Endometrial microvascular endothelial cells (primary cell): Measurements from ENCODE around the gene SLC39A1. TPM values are rescaled to one million over a fixed set of nuclear protein-coding genes. Genes with fewer than 3 reads are reported as not detected.

Source experiments
- in situ Hi-C: cut with HindIII; loops from 2 replicates; pipeline ENCODE4 v1.10.0; 2017; ENCODE audit warnings: low sequenced_read_pairs, low pct_unique_long_range_greater_than_20kb; ENCODE audit errors: inconsistent ontology term
- total RNA-seq: library from RNA; depleted of rRNA; stranded (reverse); fragments of >200 nt; gene quantifications from one replicate; pipeline ENCODE4 v1.2.3, GENCODE V29; 2015; ENCODE audit errors: inconsistent ontology term

SLC39A1 gene
- total RNA-seq, 1 donor from 2014 or later: 108 TPM

GRCh38 chr1:153978274-153978909 lies 15.1 kb upstream of the SLC39A1 start:
- in situ Hi-C loops: no loop called here

- in situ Hi-C loops: no loop called here
Measured at GRCh38 chr1:153977250-153978240, 14.2 kb upstream of the SLC39A1 start, which contains the start of gene JTB. TSS of gene JTB (minus strand) at chr1:153977674. CDS start at chr1:153977252, 422 bp downstream.

- in situ Hi-C loops: no loop called here
Measured at GRCh38 chr1:153976819-153977249, 13.5 kb upstream of the SLC39A1 start.

- in situ Hi-C loops: no loop called here
Measured at GRCh38 chr1:153973525-153973924, 10.2 kb upstream of the SLC39A1 start.

GRCh38 chr1:153973071-153973470 lies 9.7 kb upstream of the SLC39A1 start:
- in situ Hi-C loops: no loop called here

- in situ Hi-C loops: no loop called here
Measured at GRCh38 chr1:153970346-153970745, 7.0 kb upstream of the SLC39A1 start.

- in situ Hi-C loops: loop anchor here (10.0 kb wide), 1 partner anchor 154 kb away; no protein-coding TSS in a partner anchor
Measured at GRCh38 chr1:153968972-153969371, 5.6 kb upstream of the SLC39A1 start.

GRCh38 chr1:153968408-153968807 lies 5.1 kb upstream of the SLC39A1 start:
- in situ Hi-C loops: loop anchor here (10.0 kb wide), 1 partner anchor 154 kb away; no protein-coding TSS in a partner anchor

- in situ Hi-C loops: loop anchor here (10.0 kb wide), 1 partner anchor 153 kb away; no protein-coding TSS in a partner anchor
Measured at GRCh38 chr1:153968000-153968363, 4.6 kb upstream of the SLC39A1 start.

- in situ Hi-C loops: loop anchor here (10.0 kb wide), 1 partner anchor 153 kb away; no protein-coding TSS in a partner anchor
Measured at GRCh38 chr1:153967107-153967999, 4.0 kb upstream of the SLC39A1 start, which contains the start of gene CREB3L4. TSS of gene CREB3L4 (plus strand) at chr1:153967902. CDS start at chr1:153968526, 624 bp downstream.

- in situ Hi-C loops: loop anchor here (10.0 kb wide), 1 partner anchor 149 kb away; no protein-coding TSS in a partner anchor
Measured at GRCh38 chr1:153963850-153964331, 554 bp upstream of the SLC39A1 start.

GRCh38 chr1:153962088-153963029 lies 978 bp downstream of the SLC39A1 start:
- in situ Hi-C loops: loop anchor here (10.0 kb wide), 1 partner anchor 148 kb away; no protein-coding TSS in a partner anchor

GRCh38 chr1:153961421-153961820 lies 1.9 kb downstream of the SLC39A1 start:
- in situ Hi-C loops: loop anchor here (10.0 kb wide), 1 partner anchor 147 kb away; no protein-coding TSS in a partner anchor

GRCh38 chr1:153960206-153960605 lies 3.1 kb downstream of the SLC39A1 start:
- in situ Hi-C loops: loop anchor here (10.0 kb wide), 1 partner anchor 145 kb away; no protein-coding TSS in a partner anchor

GRCh38 chr1:153959454-153959853 lies 3.9 kb downstream of the SLC39A1 start:
- in situ Hi-C loops: no loop called here

GRCh38 chr1:153958961-153959260 lies 4.4 kb downstream of the SLC39A1 start:
- in situ Hi-C loops: no loop called here
